Measurements from ENCODE around the gene RASSF5. TPM values are rescaled to one million over a fixed set of nuclear protein-coding genes. Genes with fewer than 3 reads are reported as not detected.

Gene RASSF5
- total and polyA plus RNA-seq, 3 donors from 2014 or later = 4.3 to 8.4 (median 5.9) TPM

DNA sequence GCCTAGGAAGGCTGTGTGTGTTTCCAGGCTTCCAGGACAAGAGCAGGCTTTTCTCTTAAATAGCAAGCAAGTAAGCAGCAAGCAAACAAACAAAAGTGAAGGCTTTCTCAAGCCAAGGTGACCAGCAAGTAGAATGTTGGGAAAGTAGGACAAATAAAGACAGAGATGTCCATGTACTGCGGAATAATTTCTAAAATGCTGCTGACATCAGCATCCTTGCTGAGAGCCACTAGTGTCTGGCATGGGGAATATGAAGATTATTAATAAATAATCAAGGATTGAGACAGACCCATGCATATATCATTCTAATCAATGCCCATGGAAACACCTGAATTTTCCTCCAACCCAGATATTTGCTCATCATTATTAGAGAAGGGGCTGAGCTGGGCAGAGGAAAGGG lies 121.6 kb downstream of the RASSF5 start:
- H3K4me1 ChIP-seq = no peaks in the 10 kb centered on the region
- H3K36me3 ChIP-seq (ENCODE audit: low read depth, missing control alignments) = no peaks in the 10 kb centered on the region
- no peak overlapping the region for H3K4me3 ChIP-seq
- intact Hi-C loops (cut with DNase I; ENCODE audit: low total_unique reads) = no loop called here
- no peak for TF ChIP-seq POLR2A (IDR thresholded peaks at IDR 0.05)
- TF ChIP-seq, protein P1, sequence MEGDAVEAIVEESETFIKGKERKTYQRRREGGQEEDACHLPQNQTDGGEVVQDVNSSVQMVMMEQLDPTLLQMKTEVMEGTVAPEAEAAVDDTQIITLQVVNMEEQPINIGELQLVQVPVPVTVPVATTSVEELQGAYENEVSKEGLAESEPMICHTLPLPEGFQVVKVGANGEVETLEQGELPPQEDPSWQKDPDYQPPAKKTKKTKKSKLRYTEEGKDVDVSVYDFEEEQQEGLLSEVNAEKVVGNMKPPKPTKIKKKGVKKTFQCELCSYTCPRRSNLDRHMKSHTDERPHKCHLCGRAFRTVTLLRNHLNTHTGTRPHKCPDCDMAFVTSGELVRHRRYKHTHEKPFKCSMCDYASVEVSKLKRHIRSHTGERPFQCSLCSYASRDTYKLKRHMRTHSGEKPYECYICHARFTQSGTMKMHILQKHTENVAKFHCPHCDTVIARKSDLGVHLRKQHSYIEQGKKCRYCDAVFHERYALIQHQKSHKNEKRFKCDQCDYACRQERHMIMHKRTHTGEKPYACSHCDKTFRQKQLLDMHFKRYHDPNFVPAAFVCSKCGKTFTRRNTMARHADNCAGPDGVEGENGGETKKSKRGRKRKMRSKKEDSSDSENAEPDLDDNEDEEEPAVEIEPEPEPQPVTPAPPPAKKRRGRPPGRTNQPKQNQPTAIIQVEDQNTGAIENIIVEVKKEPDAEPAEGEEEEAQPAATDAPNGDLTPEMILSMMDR (IDR thresholded peaks at IDR 0.05) = no peak
- no peaks in the 10 kb centered on the region for H3K27me3 ChIP-seq
- 72% methylated on average over 1 of the region's 1 CpG; no CpG with 5 or more reads in 1 of the 2 donors for WGBS, 2 donors
- DNase-seq = no peak
- H3K27ac ChIP-seq = no peak overlapping the region
- H3K9me3 ChIP-seq = no peaks in the 10 kb centered on the region

DNA sequence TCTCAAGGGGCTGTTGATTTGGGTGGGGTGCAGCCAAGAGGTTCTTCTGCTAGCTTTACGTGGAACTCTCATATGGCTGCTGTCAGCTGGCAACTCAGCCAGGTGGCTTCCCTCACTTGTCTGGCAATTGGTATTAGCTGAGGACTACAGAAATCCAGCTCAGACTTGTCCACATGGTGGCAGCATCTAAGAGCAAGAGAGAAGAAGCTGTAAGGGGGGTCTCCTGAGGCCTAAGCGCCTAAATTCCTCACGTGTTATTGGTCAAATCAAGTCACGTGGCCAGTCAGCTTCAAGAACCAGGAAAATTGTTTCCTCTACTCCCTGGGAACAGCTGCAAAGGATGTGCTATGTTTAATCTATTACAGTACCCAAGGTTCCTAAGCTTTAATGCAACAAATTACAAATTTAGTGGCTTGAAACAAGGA lies 123.8 kb downstream of the RASSF5 start:
- no peaks in the 10 kb centered on the region for H3K27me3 ChIP-seq
- H3K9me3 ChIP-seq = no peaks in the 10 kb centered on the region
- peak; percentile 68 for DNase-seq
- TF ChIP-seq POLR2A (IDR thresholded peaks at IDR 0.05) = no peak
- TF ChIP-seq, protein P1 (IDR thresholded peaks at IDR 0.05) = peak in 2 of 3 experiments; percentile 24 to 30
- no peaks in the 10 kb centered on the region for H3K36me3 ChIP-seq (ENCODE audit: low read depth, missing control alignments)
- H3K27ac ChIP-seq = no peak overlapping the region
- no peak overlapping the region for H3K4me3 ChIP-seq
- peaks cover 7% of the 10 kb centered on the region for H3K4me1 ChIP-seq
- WGBS, 2 donors = 37 to 40% methylated on average over 4 of the region's 4 CpGs
- intact Hi-C loops (cut with DNase I; ENCODE audit: low total_unique reads) = loop anchor here (10.0 kb wide), 1 partner anchor 284 kb away; no protein-coding TSS in a partner anchor

DNA sequence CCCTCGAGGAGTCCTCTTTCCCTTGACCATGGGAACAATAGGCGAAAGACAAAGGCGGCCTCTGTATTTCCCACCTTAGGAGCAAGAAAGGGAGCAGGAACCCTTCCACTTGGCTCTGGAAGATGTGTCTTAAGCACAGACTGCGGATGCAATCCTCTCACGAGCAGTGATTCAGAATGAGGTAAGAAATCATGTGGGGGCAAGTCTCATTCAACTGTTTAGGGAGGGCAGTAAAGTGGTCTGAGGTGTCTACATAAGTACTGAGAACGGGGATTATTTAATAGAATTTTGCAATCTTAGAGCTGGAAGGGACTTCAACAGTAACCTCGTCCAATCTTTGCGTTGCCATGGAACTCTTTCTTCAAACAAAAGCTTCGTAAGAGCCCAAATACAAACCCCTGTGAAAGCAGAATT lies 126.4 kb downstream of the RASSF5 start:
- Histone ChIP-seq H3K9me3 (no peaks in the 10 kb centered on the region), H3K36me3 (ENCODE audit: low read depth, missing control alignments) (no peaks in the 10 kb centered on the region), H3K27ac (no peak overlapping the region), H3K4me1 (peaks cover 7% of the 10 kb centered on the region), H3K27me3 (no peaks in the 10 kb centered on the region), H3K4me3 (no peak overlapping the region)
- intact Hi-C loops (cut with DNase I; ENCODE audit: low total_unique reads) = loop anchor here (10.0 kb wide), 1 partner anchor 281 kb away; no protein-coding TSS in a partner anchor
- WGBS, 2 donors = 32 to 40% methylated on average over 9 of the region's 9 CpGs
- no peak for DNase-seq
- TF ChIP-seq, protein P1 (IDR thresholded peaks at IDR 0.05) = no peak
- no peak for TF ChIP-seq POLR2A (IDR thresholded peaks at IDR 0.05)

DNA sequence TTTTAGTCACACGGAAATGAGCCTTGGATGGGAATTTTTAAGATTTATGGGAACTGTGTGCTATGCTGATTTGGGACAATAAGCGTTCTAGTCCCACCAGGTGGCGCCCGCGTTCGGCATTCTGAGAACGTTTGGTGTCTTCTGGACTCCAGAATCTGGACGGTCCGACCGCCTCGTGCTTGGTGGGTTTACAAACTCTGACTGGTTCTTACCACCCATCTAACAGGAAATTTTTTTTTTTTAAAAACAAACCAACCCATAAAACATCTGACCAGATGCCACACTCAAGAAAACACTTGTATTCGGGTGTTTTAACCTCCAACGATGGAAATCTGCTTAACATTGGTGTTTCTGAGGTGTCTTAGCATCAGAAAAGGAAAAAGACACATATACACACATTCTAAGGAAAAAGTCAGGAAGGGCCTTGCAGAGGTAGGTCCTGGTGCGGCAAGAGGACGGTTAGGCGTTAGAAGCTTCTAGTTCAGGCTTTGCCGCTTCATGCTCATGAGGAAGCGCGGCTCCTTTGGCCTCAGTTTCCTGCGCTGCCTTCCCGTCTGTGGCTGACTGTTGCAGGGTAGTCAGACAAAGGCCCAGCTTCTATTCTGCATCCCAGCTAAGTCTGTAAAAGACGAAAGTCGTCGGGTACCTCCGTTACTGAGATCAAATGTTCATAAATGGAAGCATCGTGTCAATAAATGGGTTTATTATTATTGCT lies 127.2 kb downstream of the RASSF5 start:
- peak; percentile 97 for DNase-seq
- Histone ChIP-seq H3K4me3 (peak overlapping the region; percentile 66 to 77), H3K4me1 (peaks cover 7% of the 10 kb centered on the region), H3K27ac (peak overlapping the region; percentile 36 to 71), H3K27me3 (no peaks in the 10 kb centered on the region), H3K9me3 (no peaks in the 10 kb centered on the region), H3K36me3 (ENCODE audit: low read depth, missing control alignments) (no peaks in the 10 kb centered on the region)
- WGBS, 2 donors = 5 to 7% methylated on average over 26 of the region's 26 CpGs
- intact Hi-C loops (cut with DNase I; ENCODE audit: low total_unique reads) = loop anchor here (10.0 kb wide), 1 partner anchor 280 kb away; no protein-coding TSS in a partner anchor
- TF ChIP-seq, protein P1 (IDR thresholded peaks at IDR 0.05) = peak; percentile 79 to 87 (median 80)
- no peak for TF ChIP-seq POLR2A (IDR thresholded peaks at IDR 0.05)
